Smooth muscle cell (in vitro differentiated cells): Measurements from ENCODE around the gene VSIG10L. TPM values are rescaled to one million over a fixed set of nuclear protein-coding genes. Genes with fewer than 3 reads are reported as not detected.

Experiments used
- DNase-seq: peaks from one replicate; lab custom pipeline; 2025; ENCODE audit not compliant: unreplicated experiment; lab: John Stamatoyannopoulos, UW
- H2AFZ ChIP-seq: fragments of 200-600 bp; sonication (generic); 2 replicates; pipeline ENCODE4 v1.6.0; 2016; ENCODE audit warnings: antibody characterized with exemption, low read depth, mild to moderate bottlenecking
- H3F3A ChIP-seq: fragments of 200-600 bp; sonication (generic); 2 replicates; pipeline ENCODE4 v1.6.0; 2017; ENCODE audit warnings: antibody characterized with exemption, low read depth
- H3K27ac ChIP-seq: fragments of 200-600 bp; sonication (generic); 2 replicates; pipeline ENCODE4 v1.5.1; 2016; ENCODE audit warnings: low read depth, mild to moderate bottlenecking
- H3K27me3 ChIP-seq: fragments of 200-600 bp; sonication (generic); 2 replicates; pipeline ENCODE4 v1.6.1; 2016; ENCODE audit warnings: low read depth, mild to moderate bottlenecking
- H3K36me3 ChIP-seq: fragments of 200-600 bp; sonication (generic); 2 replicates; pipeline ENCODE4 v1.5.1; 2016; ENCODE audit warnings: low read depth
- H3K4me1 ChIP-seq: fragments of 200-600 bp; sonication (generic); 2 replicates; pipeline ENCODE4 v1.5.1; 2016; ENCODE audit warnings: low read depth
- H3K4me2 ChIP-seq: fragments of 200-600 bp; sonication (generic); 2 replicates; pipeline ENCODE4 v1.6.0; 2016; ENCODE audit warnings: mild to moderate bottlenecking
- H3K4me3 ChIP-seq: fragments of 200-600 bp; sonication (generic); 2 replicates; pipeline ENCODE4 v1.5.1; 2016; ENCODE audit warnings: mild to moderate bottlenecking
- H3K79me2 ChIP-seq: fragments of 200-600 bp; sonication (generic); 2 replicates; pipeline ENCODE4 v1.6.0; 2016; ENCODE audit warnings: low read depth, mild to moderate bottlenecking
- H3K9ac ChIP-seq: fragments of 200-600 bp; sonication (generic); 2 replicates; pipeline ENCODE4 v1.6.0; 2016; ENCODE audit warnings: low read depth
- H3K9me3 ChIP-seq: fragments of 200-600 bp; sonication (generic); replicated peaks from 2 replicates; pipeline ENCODE4 v1.5.1; 2016; ENCODE audit warnings: low read depth
- H4K20me1 ChIP-seq: fragments of 200-600 bp; sonication (generic); 2 replicates; pipeline ENCODE4 v1.6.0; 2016; ENCODE audit warnings: low read depth
- CTCF ChIP-seq: fragments of 200-600 bp; sonication (generic); IDR thresholded peaks from 2 replicates; pipeline ENCODE4 v1.5.1; 2017; ENCODE audit warnings: borderline replicate concordance, mild to moderate bottlenecking, antibody characterized with exemption; ENCODE audit not compliant: insufficient read depth, poor library complexity, severe bottlenecking
- WGBS: methylation state at CpG from one replicate; pipeline ENCODE4 v1.1.7; 2016; ENCODE audit warnings: low lambda C conversion rate; 5-methylcytosine and 5-hydroxymethylcytosine counted together
- polyA plus RNA-seq: library from polyadenylated mRNA; unstranded; fragments of >200 nt; fragmentation: Nextera tagmentation; extraction: Ambion mirVana; gene quantifications from 2 replicates; pipeline ENCODE4 v1.2.1, GENCODE V29; 2016
- total RNA-seq: library from RNA; depleted of rRNA; stranded (reverse); fragments of >200 nt; gene quantifications from 2 replicates; pipeline ENCODE4 v1.2.3, GENCODE V29; 2014

Gene VSIG10L
- 0.63 and 2.2 TPM in 2 replicates for total RNA-seq
- polyA plus RNA-seq, result 2.5 and 4.2 TPM in 2 replicates

DNA sequence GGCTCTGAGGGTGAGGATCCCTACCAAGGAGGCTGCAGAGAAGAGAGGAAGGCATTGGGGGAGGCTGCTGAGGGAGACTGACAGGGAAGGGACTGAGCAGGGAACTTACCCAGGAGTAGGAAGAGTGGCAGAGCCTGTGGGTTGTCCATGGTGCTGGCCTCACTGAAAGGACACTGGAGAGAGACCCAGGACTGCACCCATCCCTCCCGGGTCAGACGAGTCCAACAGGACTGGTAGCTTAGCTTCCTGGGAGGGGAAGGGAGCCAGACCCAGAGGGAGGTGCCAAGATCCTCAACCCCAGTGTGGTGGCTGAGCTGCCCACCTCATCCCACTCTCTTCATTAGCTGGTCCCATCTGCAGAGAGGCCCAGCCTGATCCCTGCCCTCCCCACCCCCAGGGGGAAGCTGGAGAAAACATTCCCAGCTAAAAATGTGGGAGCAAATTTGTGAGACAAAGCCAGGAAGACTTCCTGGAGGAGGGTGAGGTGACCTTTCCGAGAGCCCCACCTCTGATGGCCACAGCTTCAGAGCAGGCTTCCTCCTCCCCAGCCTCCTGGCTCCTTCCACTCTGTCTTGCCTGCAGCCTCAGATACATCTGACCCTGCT, at the start of gene VSIG10L:
TSS of gene VSIG10L (minus strand) at position 164 of the 605 bp plus-strand sequence. CDS start at position 149, 15 bp downstream.
- Histone ChIP-seq H4K20me1 (no peaks in the 10 kb centered on the region), H3K9ac (no peak within 1 kb of the TSS), H3K4me1 (no peaks in the 10 kb centered on the region), H2AFZ (no peak within 1 kb of the TSS), H3K79me2 (no peaks in the 10 kb centered on the region), H3K27me3 (no peaks in the 10 kb centered on the region), H3K4me3 (peak within 1 kb of the TSS; percentile 64), H3K9me3 (no peaks in the 10 kb centered on the region), H3K4me2 (no peak within 1 kb of the TSS), H3K27ac (no peak within 1 kb of the TSS), H3F3A (no peaks in the 10 kb centered on the region), H3K36me3 (no peaks in the 10 kb centered on the region)
- TF ChIP-seq CTCF, result no peak
- WGBS, result 61% methylated on average over 3 of the region's 3 CpGs
- no peak for DNase-seq

- Histone ChIP-seq H3K27ac (no peak overlapping the region), H3K79me2 (no peaks in the 10 kb centered on the region), H3F3A (no peaks in the 10 kb centered on the region), H3K27me3 (no peaks in the 10 kb centered on the region), H4K20me1 (no peaks in the 10 kb centered on the region), H3K4me2 (no peak overlapping the region), H3K4me3 (no peak overlapping the region), H3K9ac (no peak overlapping the region), H3K9me3 (no peaks in the 10 kb centered on the region), H3K36me3 (no peaks in the 10 kb centered on the region), H2AFZ (peak overlapping the region; percentile 69), H3K4me1 (peaks cover 21% of the 10 kb centered on the region)
- TF ChIP-seq CTCF, result no peak
- 90% methylated on average over 5 of the region's 8 CpGs for WGBS
- DNase-seq, result no peak
Observed at GRCh38 chr19:51391073-51391611, 49.2 kb upstream of the VSIG10L start.

DNA sequence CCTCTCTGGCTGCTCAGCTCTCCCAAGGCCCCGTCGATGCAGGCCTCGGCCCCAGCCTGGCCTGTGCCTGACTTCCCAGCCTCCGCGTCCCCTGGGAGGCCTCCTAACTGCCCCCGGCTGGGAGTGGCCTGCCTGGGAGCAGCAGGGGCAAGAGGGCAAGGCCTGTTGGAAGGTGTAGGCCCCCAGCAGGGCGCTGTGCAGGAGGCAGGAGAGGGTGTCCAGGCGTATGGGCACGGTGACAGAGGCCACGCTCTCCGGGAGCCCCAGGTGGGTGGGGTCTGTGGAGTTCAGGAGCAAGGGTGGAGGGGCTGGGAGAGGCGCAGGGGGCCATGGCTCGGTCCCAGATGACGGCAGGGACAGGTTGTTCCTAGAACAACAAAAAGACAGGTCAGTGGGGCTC, 47.2 kb upstream of the VSIG10L start:
- no peaks in the 10 kb centered on the region for H3K79me2 ChIP-seq
- H2AFZ ChIP-seq, result no peak overlapping the region
- no peak overlapping the region for H3K4me3 ChIP-seq
- no peaks in the 10 kb centered on the region for H3K27me3 ChIP-seq
- H3K4me2 ChIP-seq, result no peak overlapping the region
- H3K9me3 ChIP-seq, result no peaks in the 10 kb centered on the region
- no peaks in the 10 kb centered on the region for H3K36me3 ChIP-seq
- no peaks in the 10 kb centered on the region for H4K20me1 ChIP-seq
- no peak for TF ChIP-seq CTCF
- DNase-seq, result no peak
- H3K9ac ChIP-seq, result no peak overlapping the region
- 95% methylated on average over 12 of the region's 14 CpGs for WGBS
- H3K27ac ChIP-seq, result no peak overlapping the region
- H3K4me1 ChIP-seq, result peaks cover 12% of the 10 kb centered on the region
- H3F3A ChIP-seq, result no peaks in the 10 kb centered on the region

DNA sequence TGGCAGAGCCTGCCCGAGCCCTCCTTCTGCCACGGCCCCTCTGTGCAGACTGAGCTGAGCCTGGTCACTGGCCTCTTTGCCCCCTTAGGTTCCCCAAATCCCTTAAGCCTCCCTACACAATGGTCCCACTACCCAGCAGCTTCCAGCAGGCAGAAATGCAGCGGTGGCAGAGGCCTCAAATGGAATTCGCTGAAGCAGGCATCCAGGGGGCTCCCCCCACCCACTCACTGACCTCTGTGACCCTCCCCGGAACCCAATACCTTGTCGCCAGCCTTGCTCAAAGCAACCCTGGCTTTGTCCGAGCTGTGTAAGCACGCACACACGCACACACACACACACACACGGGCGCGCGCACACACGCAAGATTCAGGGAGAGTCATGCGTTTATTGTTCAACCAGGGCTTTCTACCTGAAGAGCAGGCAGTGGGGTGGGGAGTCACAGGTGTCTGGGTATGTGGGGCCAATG, 46.0 kb upstream of the VSIG10L start, which contains the start of gene LIM2:
TSS of gene LIM2 (minus strand) at position 51 of the 466 bp plus-strand sequence. CDS start 531 bp downstream, outside the sequence.
- H4K20me1 ChIP-seq, result no peaks in the 10 kb centered on the region
- H3K36me3 ChIP-seq, result no peaks in the 10 kb centered on the region
- no peak for TF ChIP-seq CTCF
- no peaks in the 10 kb centered on the region for H3K79me2 ChIP-seq
- no peak within 1 kb of the TSS for H3K27ac ChIP-seq
- no peak within 1 kb of the TSS for H3K9ac ChIP-seq
- H3K4me3 ChIP-seq, result no peak within 1 kb of the TSS
- no peaks in the 10 kb centered on the region for H3K27me3 ChIP-seq
- H3K4me1 ChIP-seq, result peaks cover 12% of the 10 kb centered on the region
- WGBS, result 92% methylated on average over 14 of the region's 15 CpGs
- H3K4me2 ChIP-seq, result no peak within 1 kb of the TSS
- DNase-seq, result no peak
- no peaks in the 10 kb centered on the region for H3F3A ChIP-seq
- H3K9me3 ChIP-seq, result no peaks in the 10 kb centered on the region
- H2AFZ ChIP-seq, result no peak within 1 kb of the TSS
